C4-2B (cell line): ENCODE results near the gene EIF2AK2.
"Not testable (repeated sequence)": the region's sequence is repeated elsewhere in the genome, so short reads cannot be mapped to it uniquely, and the experiment has no call there.

Source experiments
- CTCF ChIP-seq: fragments of 450-650 bp; conservative IDR thresholded peaks from 2 replicates; pipeline ENCODE4 v1.5.1; 2017; ENCODE audit warnings: mild to moderate bottlenecking
- ZFX ChIP-seq: fragments of 450-650 bp; IDR thresholded peaks from 2 replicates; pipeline ENCODE4 v1.6.1; 2017

GRCh38 chr2:37205071-37205661 lies 48.4 kb upstream of the EIF2AK2 start:
- TF ChIP-seq CTCF, ZFX: not testable (repeated sequence)
